ENCODE results near the gene ASPDH. TPM values are rescaled to one million over a fixed set of nuclear protein-coding genes. Genes with fewer than 3 reads are reported as not detected.

ASPDH gene
- polyA plus RNA-seq, 3 donors: not detected

DNA sequence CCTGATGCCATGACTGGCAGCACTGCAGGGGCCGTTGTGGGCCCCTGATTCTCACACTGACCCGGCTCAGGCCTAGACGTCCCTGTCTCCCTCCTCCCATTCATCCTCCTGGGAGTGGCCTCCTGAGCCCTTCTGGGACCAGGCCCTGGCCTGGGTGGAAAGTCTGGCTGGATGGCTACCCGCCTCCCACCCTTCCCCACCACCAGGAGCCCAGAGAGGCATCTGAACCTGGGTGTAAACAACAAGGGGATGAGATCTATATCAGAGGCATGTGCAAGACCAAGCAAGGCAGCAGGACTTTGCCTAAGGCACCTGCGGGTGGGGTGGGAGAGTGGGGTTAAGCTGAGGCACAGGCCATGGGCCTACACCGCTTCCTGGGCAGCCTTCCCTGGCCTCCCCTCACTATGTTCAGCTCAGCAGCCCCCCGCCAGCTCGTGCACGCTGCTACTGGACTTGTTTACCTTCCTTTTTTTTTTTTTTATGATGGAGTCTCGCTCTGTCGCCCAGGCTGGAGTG lies 22.0 kb upstream of the ASPDH start:
- Histone ChIP-seq H3K27ac (ENCODE audit: low read depth in 1 of 2, low read length in 2 of 2) (no peak overlapping the region), H2AFZ (ENCODE audit: insufficient read depth, low read depth, low read length, poor library complexity, severe bottlenecking) (no peak overlapping the region), H3K36me3 (replicated peaks in 1 of 2; ENCODE audit: control insufficient read depth in 1 of 2, insufficient read depth in 2 of 2, low read length in 2 of 2) (no peaks in the 10 kb centered on the region), H3K79me2 (ENCODE audit: insufficient read depth, low read length) (no peaks in the 10 kb centered on the region), H3K9ac (ENCODE audit: insufficient read depth, low read length, poor library complexity, severe bottlenecking) (no peak overlapping the region), H3K4me3 (replicated peaks in 1 of 3; ENCODE audit: low read depth in 2 of 3, low read length in 3 of 3) (no peak overlapping the region), H3K4me1 (ENCODE audit: control insufficient read depth in 1 of 2, insufficient read depth in 2 of 2, low read length in 2 of 2) (no peaks in the 10 kb centered on the region), H3K4me2 (replicated peaks; ENCODE audit: extremely low read depth, low read length, poor library complexity, severe bottlenecking) (no peak overlapping the region), H3K27me3 (ENCODE audit: control insufficient read depth in 2 of 2, insufficient read depth in 2 of 2, low read length in 2 of 2) (no peaks in the 10 kb centered on the region), H3K9me3 (replicated peaks in 1 of 2; ENCODE audit: control insufficient read depth in 1 of 2, insufficient read depth in 1 of 2, low read length in 2 of 2) (peaks cover 7 to 16% of the 10 kb centered on the region in 2 donors), H4K20me1 (ENCODE audit: insufficient read depth, low read length) (no peaks in the 10 kb centered on the region)
- no peaks in the 10 kb centered on the region for H3K36me3 Mint-ChIP-seq
- peaks cover 5 to 22% (median 13%) of the 10 kb centered on the region in 7 donors for H3K9me3 Mint-ChIP-seq
- H3K4me1 Mint-ChIP-seq: no peaks in the 10 kb centered on the region
- no peak for DNase-seq
- H3K4me3 Mint-ChIP-seq: no peak overlapping the region
- peaks cover 4 to 13% (median 10%) of the 10 kb centered on the region in 3 donors for H3K27me3 Mint-ChIP-seq (ENCODE audit: low read depth in 3 of 3)
- H3K27ac Mint-ChIP-seq: no peak overlapping the region
- intact Hi-C loops (cut with micrococcal nuclease): loop anchor here in 1 of 2 donors (10.0 kb wide), 1 partner anchor 249 kb away; no protein-coding TSS in a partner anchor
- 91% methylated on average over 6 of the region's 11 CpGs for WGBS (ENCODE audit: insufficient coverage)
- no peak for TF ChIP-seq CTCF (IDR thresholded peaks at IDR 0.05)

DNA sequence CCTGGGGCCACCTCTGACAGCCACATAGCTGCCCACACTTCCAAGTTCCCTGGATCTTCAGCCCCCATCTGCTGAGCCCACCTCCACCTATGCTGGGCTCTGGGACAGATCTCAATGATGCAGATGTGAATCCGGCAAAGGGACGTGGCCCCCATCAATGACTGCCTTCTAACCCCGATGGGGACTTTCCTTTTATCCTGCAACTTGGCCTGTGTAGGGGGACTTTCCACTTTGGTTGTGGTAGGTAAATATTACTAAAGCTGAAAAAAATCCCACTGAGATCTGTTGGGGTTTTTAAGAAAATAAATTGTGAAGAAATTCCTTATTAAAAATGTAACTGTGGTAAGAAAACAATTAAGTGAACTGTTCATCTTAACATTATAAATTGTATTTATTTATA lies 20.8 kb upstream of the ASPDH start:
- no peak for DNase-seq
- H3K36me3 ChIP-seq (replicated peaks in 1 of 2; ENCODE audit: control insufficient read depth in 1 of 2, insufficient read depth in 2 of 2, low read length in 2 of 2): no peaks in the 10 kb centered on the region
- intact Hi-C loops (cut with micrococcal nuclease): loop anchor here in 1 of 2 donors (10.0 kb wide), 1 partner anchor 250 kb away; no protein-coding TSS in a partner anchor
- H2AFZ ChIP-seq (ENCODE audit: insufficient read depth, low read depth, low read length, poor library complexity, severe bottlenecking): no peak overlapping the region
- H3K27ac Mint-ChIP-seq: peak overlapping the region in 1 of 7 donors; percentile 11
- TF ChIP-seq CTCF (IDR thresholded peaks at IDR 0.05): no peak
- H3K27me3 Mint-ChIP-seq (ENCODE audit: low read depth in 3 of 3): peaks cover 4 to 14% (median 9%) of the 10 kb centered on the region in 3 donors
- no peaks in the 10 kb centered on the region for H3K4me1 ChIP-seq (ENCODE audit: control insufficient read depth in 1 of 2, insufficient read depth in 2 of 2, low read length in 2 of 2)
- H3K9me3 ChIP-seq (replicated peaks in 1 of 2; ENCODE audit: control insufficient read depth in 1 of 2, insufficient read depth in 1 of 2, low read length in 2 of 2): peaks cover 7 to 16% of the 10 kb centered on the region in 2 donors
- no peaks in the 10 kb centered on the region for H4K20me1 ChIP-seq (ENCODE audit: insufficient read depth, low read length)
- H3K79me2 ChIP-seq (ENCODE audit: insufficient read depth, low read length): no peaks in the 10 kb centered on the region
- H3K9ac ChIP-seq (ENCODE audit: insufficient read depth, low read length, poor library complexity, severe bottlenecking): no peak overlapping the region
- no peak overlapping the region for H3K4me3 Mint-ChIP-seq
- peaks cover 5 to 22% (median 13%) of the 10 kb centered on the region in 7 donors for H3K9me3 Mint-ChIP-seq
- H3K27ac ChIP-seq (ENCODE audit: low read depth in 1 of 2, low read length in 2 of 2): no peak overlapping the region
- no peaks in the 10 kb centered on the region for H3K27me3 ChIP-seq (ENCODE audit: control insufficient read depth in 2 of 2, insufficient read depth in 2 of 2, low read length in 2 of 2)
- no peaks in the 10 kb centered on the region for H3K36me3 Mint-ChIP-seq
- H3K4me3 ChIP-seq (replicated peaks in 1 of 3; ENCODE audit: low read depth in 2 of 3, low read length in 3 of 3): no peak overlapping the region
- no peak overlapping the region for H3K4me2 ChIP-seq (replicated peaks; ENCODE audit: extremely low read depth, low read length, poor library complexity, severe bottlenecking)
- no peaks in the 10 kb centered on the region for H3K4me1 Mint-ChIP-seq
- no CpG with 5 or more reads among the region's 3 CpGs for WGBS (ENCODE audit: insufficient coverage)
